Prostate gland (tissue), 2 donors: ENCODE data around the gene SLC35G1.

ENCODE experiments used
- POLR2A ChIP-seq: fragments of 450-650 bp; IDR thresholded peaks from one replicate; pipeline ENCODE4 v1.6.1; 2016; ENCODE audit warnings: antibody characterized with exemption, mild to moderate bottlenecking
- TF ChIP-seq, protein P1 (sequence below), 4 experiments: fragments of 200-600 bp in 2 of 4; fragments of 450-650 bp in 2 of 4; sonication (generic) in 2 of 4; IDR thresholded peaks; 1 replicate in 3 of 4; 2 replicates in 1 of 4; pipeline ENCODE4 v1.5.1; 2016 to 2019; ENCODE audit warnings: antibody characterized with exemption in 4 of 4, mild to moderate bottlenecking in 2 of 4, moderate library complexity in 2 of 4

DNA sequence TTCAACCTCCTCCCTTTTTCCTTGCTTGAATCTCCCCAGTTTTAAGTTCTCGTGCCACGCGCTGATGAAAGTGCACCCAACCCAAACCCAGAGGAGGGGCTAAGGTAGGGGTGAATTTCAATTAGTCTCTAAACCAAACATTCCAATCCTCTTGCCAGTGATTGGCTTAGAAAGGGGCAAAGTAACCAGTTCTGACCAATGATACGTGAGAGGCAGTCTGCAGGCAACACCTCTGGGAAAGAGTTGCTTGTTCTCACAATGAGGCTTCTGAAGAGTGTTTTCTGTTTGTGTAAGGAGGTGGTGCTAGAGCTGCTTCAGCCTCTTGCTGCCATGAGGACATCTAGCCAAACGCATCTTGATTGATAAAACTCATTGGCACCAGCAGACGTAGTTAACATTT, 21.8 kb downstream of the SLC35G1 start:
- TF ChIP-seq, protein P1, sequence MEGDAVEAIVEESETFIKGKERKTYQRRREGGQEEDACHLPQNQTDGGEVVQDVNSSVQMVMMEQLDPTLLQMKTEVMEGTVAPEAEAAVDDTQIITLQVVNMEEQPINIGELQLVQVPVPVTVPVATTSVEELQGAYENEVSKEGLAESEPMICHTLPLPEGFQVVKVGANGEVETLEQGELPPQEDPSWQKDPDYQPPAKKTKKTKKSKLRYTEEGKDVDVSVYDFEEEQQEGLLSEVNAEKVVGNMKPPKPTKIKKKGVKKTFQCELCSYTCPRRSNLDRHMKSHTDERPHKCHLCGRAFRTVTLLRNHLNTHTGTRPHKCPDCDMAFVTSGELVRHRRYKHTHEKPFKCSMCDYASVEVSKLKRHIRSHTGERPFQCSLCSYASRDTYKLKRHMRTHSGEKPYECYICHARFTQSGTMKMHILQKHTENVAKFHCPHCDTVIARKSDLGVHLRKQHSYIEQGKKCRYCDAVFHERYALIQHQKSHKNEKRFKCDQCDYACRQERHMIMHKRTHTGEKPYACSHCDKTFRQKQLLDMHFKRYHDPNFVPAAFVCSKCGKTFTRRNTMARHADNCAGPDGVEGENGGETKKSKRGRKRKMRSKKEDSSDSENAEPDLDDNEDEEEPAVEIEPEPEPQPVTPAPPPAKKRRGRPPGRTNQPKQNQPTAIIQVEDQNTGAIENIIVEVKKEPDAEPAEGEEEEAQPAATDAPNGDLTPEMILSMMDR (IDR thresholded peaks at IDR 0.05): no peak
- no peak for TF ChIP-seq POLR2A
